DOHH2 (cell line): Measurements from ENCODE around the gene IPCEF1.

Source experiments
- EZH2phosphoT487 ChIP-seq: fragments of 200-600 bp; sonication (generic); IDR thresholded peaks from 2 replicates; pipeline ENCODE4 v1.6.1; 2017; ENCODE audit warnings: borderline replicate concordance, mild to moderate bottlenecking, antibody characterized with exemption, low read length, moderate library complexity, mixed read lengths
- TF ChIP-seq, protein P1 (sequence below): fragments of 200-600 bp; sonication (generic); IDR thresholded peaks from one replicate; pipeline ENCODE4 v1.5.1; 2014; ENCODE audit warnings: antibody characterized with exemption, mild to moderate bottlenecking, low read depth, low read length; ENCODE audit not compliant: poor library complexity, severe bottlenecking

DNA sequence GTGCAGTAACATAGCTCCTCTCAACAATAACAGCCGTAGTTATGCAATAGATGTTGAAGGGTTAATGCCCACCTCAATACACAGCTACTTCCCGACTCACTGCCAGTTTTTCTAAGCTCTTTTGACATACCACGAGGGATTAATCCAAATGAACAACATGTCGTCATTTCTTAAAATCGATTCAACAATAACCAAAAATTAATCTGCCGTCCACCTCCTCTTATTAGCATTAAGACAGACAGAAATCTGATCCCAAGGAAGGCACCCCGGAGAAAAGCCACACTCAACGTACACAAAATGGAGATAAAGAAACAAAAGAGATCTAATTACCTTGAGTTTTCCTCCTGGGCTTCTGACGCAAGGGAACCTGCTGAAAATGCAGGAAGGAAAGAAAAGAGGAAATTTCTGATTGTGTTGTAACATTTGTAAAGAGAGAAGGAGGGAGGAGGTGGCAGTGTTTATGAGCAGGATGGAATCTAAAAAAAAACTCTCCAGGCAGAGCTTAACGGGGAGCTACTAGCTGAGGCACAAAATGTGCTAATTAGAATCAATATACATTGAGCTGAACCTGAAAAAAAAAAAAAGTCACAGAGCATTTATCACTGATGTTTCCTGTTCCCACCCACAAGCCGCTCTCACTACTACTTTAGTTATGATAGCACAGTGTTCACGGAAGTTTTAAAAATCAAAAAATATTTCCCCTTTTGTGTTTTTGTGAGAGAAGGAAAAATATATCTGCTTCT lies 109.3 kb downstream of the IPCEF1 start:
- TF ChIP-seq, protein P1, sequence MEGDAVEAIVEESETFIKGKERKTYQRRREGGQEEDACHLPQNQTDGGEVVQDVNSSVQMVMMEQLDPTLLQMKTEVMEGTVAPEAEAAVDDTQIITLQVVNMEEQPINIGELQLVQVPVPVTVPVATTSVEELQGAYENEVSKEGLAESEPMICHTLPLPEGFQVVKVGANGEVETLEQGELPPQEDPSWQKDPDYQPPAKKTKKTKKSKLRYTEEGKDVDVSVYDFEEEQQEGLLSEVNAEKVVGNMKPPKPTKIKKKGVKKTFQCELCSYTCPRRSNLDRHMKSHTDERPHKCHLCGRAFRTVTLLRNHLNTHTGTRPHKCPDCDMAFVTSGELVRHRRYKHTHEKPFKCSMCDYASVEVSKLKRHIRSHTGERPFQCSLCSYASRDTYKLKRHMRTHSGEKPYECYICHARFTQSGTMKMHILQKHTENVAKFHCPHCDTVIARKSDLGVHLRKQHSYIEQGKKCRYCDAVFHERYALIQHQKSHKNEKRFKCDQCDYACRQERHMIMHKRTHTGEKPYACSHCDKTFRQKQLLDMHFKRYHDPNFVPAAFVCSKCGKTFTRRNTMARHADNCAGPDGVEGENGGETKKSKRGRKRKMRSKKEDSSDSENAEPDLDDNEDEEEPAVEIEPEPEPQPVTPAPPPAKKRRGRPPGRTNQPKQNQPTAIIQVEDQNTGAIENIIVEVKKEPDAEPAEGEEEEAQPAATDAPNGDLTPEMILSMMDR, result no peak
- no peak for TF ChIP-seq EZH2phosphoT487
